M059J (cell line): Measurements from ENCODE around the gene FOXP1. TPM values are rescaled to one million over a fixed set of nuclear protein-coding genes. Genes with fewer than 3 reads are reported as not detected.

ENCODE experiments used
- DNase-seq: peaks from one replicate; pipeline ENCODE4 v3.0.0-alpha.2; 2012; ENCODE audit warnings: low read depth
- total RNA-seq: library from RNA; depleted of rRNA; stranded (reverse); fragments of >200 nt; shearing (Covaris generic); gene quantifications from 2 replicates; pipeline ENCODE4 v1.2.3, GENCODE V29; 2014

The FOXP1 gene
- total RNA-seq, 1 experiment from 2014 or later = 19.2 TPM

GRCh38 chr3:71012971-71013370 is 570.6 kb downstream of the FOXP1 start:
- DNase-seq = no peak

GRCh38 chr3:71011565-71012287 is 571.8 kb downstream of the FOXP1 start:
- DNase-seq = no peak

- no peak for DNase-seq
Measured at GRCh38 chr3:71010726-71011455, 572.6 kb downstream of the FOXP1 start.

- DNase-seq = no peak
Measured at GRCh38 chr3:71008350-71008935, 575.1 kb downstream of the FOXP1 start.

- peak; percentile 22 for DNase-seq
Measured at GRCh38 chr3:71006810-71007785, 576.4 kb downstream of the FOXP1 start.

- DNase-seq = no peak
Measured at GRCh38 chr3:71005702-71006321, 577.7 kb downstream of the FOXP1 start.

- no peak for DNase-seq
Measured at GRCh38 chr3:71003511-71003910, 580.0 kb downstream of the FOXP1 start.

GRCh38 chr3:71002298-71002697 is 581.2 kb downstream of the FOXP1 start:
- DNase-seq = no peak

GRCh38 chr3:71001303-71001830 is 582.2 kb downstream of the FOXP1 start:
- DNase-seq = no peak

GRCh38 chr3:71000483-71000882 is 583.0 kb downstream of the FOXP1 start:
- DNase-seq = no peak

- DNase-seq = peak; percentile 56
Measured at GRCh38 chr3:70999730-71000129, 583.8 kb downstream of the FOXP1 start.

- no peak for DNase-seq
Measured at GRCh38 chr3:70996082-70996481, 587.4 kb downstream of the FOXP1 start.

- no peak for DNase-seq
Measured at GRCh38 chr3:70994644-70995043, 588.9 kb downstream of the FOXP1 start.

- no peak for DNase-seq
Measured at GRCh38 chr3:70992562-70993204, 590.8 kb downstream of the FOXP1 start.

- DNase-seq = no peak
Measured at GRCh38 chr3:70992131-70992530, 591.4 kb downstream of the FOXP1 start.

GRCh38 chr3:70990723-70991122 is 592.8 kb downstream of the FOXP1 start:
- DNase-seq = peak; percentile 18

- no peak for DNase-seq
Measured at GRCh38 chr3:70990185-70990584, 593.3 kb downstream of the FOXP1 start.

GRCh38 chr3:70989174-70989573 is 594.4 kb downstream of the FOXP1 start:
- peak; percentile 75 for DNase-seq

- DNase-seq = peak; percentile 25
Measured at GRCh38 chr3:70988111-70988510, 595.4 kb downstream of the FOXP1 start.

GRCh38 chr3:70985572-70985971 is 598.0 kb downstream of the FOXP1 start:
- no peak for DNase-seq
